K562 (cell line): Measurements from ENCODE around the gene TAAR2. TPM values are rescaled to one million over a fixed set of nuclear protein-coding genes. Genes with fewer than 3 reads are reported as not detected.

Experiments used
- ATAC-seq: fragments of 200-7000 bp; cut with Tn5 transposase; 3 replicates; pipeline ENCODE4 v1.9.1; 2020; ENCODE audit warnings: moderate library complexity
- BruUV-seq: library from RNA; stranded (reverse); fragments of 400-500 nt; replicated peaks from 2 replicates; lab custom pipeline; 2021; lab: Mats Ljungman, UMichigan
- CTCF ChIA-PET: fragments of 300-600 bp; formaldehyde crosslinking; extraction: SDS; loops from one replicate; lab custom pipeline; 2021; ENCODE audit warnings: low intra/inter-chr PET ratio; lab: Yijun Ruan, JAX
- POLR2A ChIA-PET: fragments of 300-600, 350-650 bp; sonication (Branson Sonifier 250); formaldehyde crosslinking; extraction: SDS; loops from one replicate; lab custom pipeline; 2021; ENCODE audit warnings: antibody characterized with exemption, inconsistent platforms; lab: Yijun Ruan, JAX
- DNase-seq, 4 experiments: peaks; one replicate each; pipeline versions ENCODE4 v3.0.0 to v3.0.0-alpha.2; 2011 to 2018; ENCODE audit warnings: low spot score in 3 of 4, mixed read lengths in 3 of 4; ENCODE audit errors: extremely low read depth in 1 of 4
- FAIRE-seq: peaks from 2 replicates; lab custom pipeline; 2011; peaks lifted over from hg19 to GRCh38; lab: Jason Lieb, UNC
- H2AFZ ChIP-seq: 2 replicates; pipeline ENCODE4 v1.6.0; 2011; ENCODE audit warnings: low read depth, low read length, control low read depth, inconsistent platforms
- H3K27ac ChIP-seq: fragments of 200-600 bp; 3 replicates; pipeline ENCODE4 v1.8.0; 2011; ENCODE audit warnings: low read depth, mild to moderate bottlenecking, control low read depth, inconsistent platforms, low read length, moderate library complexity, mixed read lengths; ENCODE audit errors: extremely low read depth
- H3K27me3 ChIP-seq, 2 experiments: fragments of 300-600 bp in 1 of 2; 2 replicates in 1 of 2; 3 replicates in 1 of 2; pipeline versions ENCODE4 v1.6.0 to v1.8.0; 2011; ENCODE audit warnings: inconsistent platforms in 2 of 2, low read length in 2 of 2, mild to moderate bottlenecking in 1 of 2, mixed read lengths in 1 of 2, moderate library complexity in 1 of 2; ENCODE audit not compliant: control insufficient read depth in 2 of 2, insufficient read depth in 2 of 2
- H3K36me3 ChIP-seq: fragments of 300-600 bp; 3 replicates; pipeline ENCODE4 v1.8.0; 2011; ENCODE audit warnings: mild to moderate bottlenecking, low read length, inconsistent platforms; ENCODE audit not compliant: control insufficient read depth, insufficient read depth
- H3K4me1 ChIP-seq, 2 experiments: fragments of 200-600 bp in 1 of 2; replicated peaks in 1 of 2; 2 replicates in 1 of 2; 3 replicates in 1 of 2; pipeline versions ENCODE4 v1.5.1 to v1.8.0; 2011; ENCODE audit warnings: inconsistent platforms in 2 of 2, low read length in 2 of 2, mild to moderate bottlenecking in 1 of 2, mixed read lengths in 1 of 2, moderate library complexity in 1 of 2; ENCODE audit not compliant: control insufficient read depth in 2 of 2, insufficient read depth in 2 of 2
- H3K4me2 ChIP-seq: 2 replicates; pipeline ENCODE4 v1.6.1; 2011; ENCODE audit warnings: low read length, control low read depth, inconsistent platforms, mixed read lengths; ENCODE audit not compliant: insufficient read depth
- H3K4me3 ChIP-seq: fragments of 200-600 bp; sonication (generic), shearing (Covaris generic); 2 replicates; pipeline ENCODE4 v1.5.1; 2016; ENCODE audit warnings: control low read depth, inconsistent platforms
- H3K79me2 ChIP-seq: fragments of 200-600 bp; 3 replicates; pipeline ENCODE4 v1.8.0; 2011; ENCODE audit warnings: low read length, inconsistent platforms; ENCODE audit not compliant: control insufficient read depth, insufficient read depth
- H3K9ac ChIP-seq, 2 experiments: 2 replicates each; pipeline versions ENCODE4 v1.6.0 to v1.6.1; 2011; ENCODE audit warnings: low read depth in 2 of 2, low read length in 2 of 2, control low read depth in 1 of 2, inconsistent platforms in 1 of 2, mild to moderate bottlenecking in 1 of 2, mixed read lengths in 1 of 2; ENCODE audit not compliant: insufficient read depth in 1 of 2
- H3K9me1 ChIP-seq: one replicate; pipeline ENCODE4 v1.6.0; 2011; ENCODE audit warnings: inconsistent platforms, mild to moderate bottlenecking, low read length, moderate library complexity; ENCODE audit not compliant: control insufficient read depth, insufficient read depth
- H3K9me3 ChIP-seq: replicated peaks from 2 replicates; pipeline ENCODE4 v1.5.1; 2011; ENCODE audit warnings: low read depth, low read length, inconsistent platforms; ENCODE audit not compliant: control insufficient read depth, insufficient read depth
- H4K20me1 ChIP-seq: replicated peaks from 2 replicates; pipeline ENCODE4 v1.6.1; 2011; ENCODE audit warnings: low read length, inconsistent platforms, mixed read lengths; ENCODE audit not compliant: control insufficient read depth, insufficient read depth
- ATF4 ChIP-seq: fragments of 450-650 bp; formaldehyde crosslinking; IDR thresholded peaks from 2 replicates; pipeline ENCODE4 v1.4.0; 2022; ENCODE audit warnings: mild to moderate bottlenecking, moderate library complexity
- BRF2 ChIP-seq: IDR thresholded peaks from 3 replicates; pipeline ENCODE4 v1.6.1; 2011; ENCODE audit warnings: borderline replicate concordance, mild to moderate bottlenecking; ENCODE audit not compliant: insufficient read length, insufficient read depth
- IRF2 ChIP-seq: sonication (generic); formaldehyde crosslinking; IDR thresholded peaks from 2 replicates; pipeline ENCODE4 v1.8.1; 2022; ENCODE audit warnings: mild to moderate bottlenecking, missing genetic modification reagents
- NCOA1 ChIP-seq: fragments of 450-650 bp; IDR thresholded peaks from 2 replicates; pipeline ENCODE4 v1.6.1; 2016; ENCODE audit warnings: low read depth
- NR1H2 ChIP-seq: sonication (generic); formaldehyde crosslinking; IDR thresholded peaks from 2 replicates; pipeline ENCODE4 v1.4.0; 2020; ENCODE audit warnings: mild to moderate bottlenecking, missing genetic modification reagents
- PTBP1 ChIP-seq: fragments of 200-400 bp; formaldehyde crosslinking; IDR thresholded peaks from 2 replicates; pipeline ENCODE4 v1.6.1; 2017; ENCODE audit warnings: low read depth, low read length
- TRIM25 ChIP-seq: fragments of 450-650 bp; IDR thresholded peaks from 2 replicates; pipeline ENCODE4 v1.7.0; 2016; ENCODE audit warnings: borderline replicate concordance
- ZNF121 ChIP-seq: sonication (generic); formaldehyde crosslinking; conservative IDR thresholded peaks from 2 replicates; pipeline ENCODE4 v1.8.0; 2022; ENCODE audit warnings: missing genetic modification reagents
- ZNF175 ChIP-seq: fragments of 200-800 bp; sonication (Bioruptor generic); IDR thresholded peaks from 2 replicates; pipeline ENCODE4 v1.6.1; 2016; ENCODE audit warnings: low read depth, mild to moderate bottlenecking, missing genetic modification characterization, missing compliant biosample characterization
- ZNF324 ChIP-seq: fragments of 250-450 bp; sonication (Bioruptor Pico); IDR thresholded peaks from 2 replicates; pipeline ENCODE4 v1.4.0; 2020; ENCODE audit warnings: mild to moderate bottlenecking
- ZNF699 ChIP-seq: fragments of 250-450 bp; sonication (Bioruptor Pico); IDR thresholded peaks from 2 replicates; pipeline ENCODE4 v1.8.0; 2021; ENCODE audit warnings: mild to moderate bottlenecking, moderate library complexity; ENCODE audit not compliant: insufficient replicate concordance
- ZNF717 ChIP-seq: fragments of 250-450 bp; sonication (Bioruptor Pico); IDR thresholded peaks from 2 replicates; pipeline ENCODE4 v1.5.0; 2021
- in situ Hi-C: fragments of 300-500 bp; cut with MboI; formaldehyde crosslinking; loops from 4 replicates; pipeline ENCODE4 v1.15.0; 2018; ENCODE audit warnings: inconsistent platforms, mixed read lengths
- intact Hi-C: fragments of 100-400 bp; cut with micrococcal nuclease; formaldehyde crosslinking; loops from 2 replicates; pipeline ENCODE4 v1.14.2; 2022
- polyA plus RNA-seq, 8 experiments: library from polyadenylated mRNA; depleted of rRNA in 4 of 8; stranded (reverse) in 5 of 8; unstranded in 3 of 8; fragments of >200 nt; fragmentation: Nextera tagmentation in 2 of 8; fragmentation: Illumina TruSeq in 1 of 8; extraction: Ambion mirVana in 2 of 8; extraction: Trizol in 1 of 8; gene quantifications; 2 replicates each; pipeline versions ENCODE4 v1.2.1 to v1.2.3, GENCODE V29; 2011 to 2014; ENCODE audit warnings: inconsistent platforms in 1 of 8, missing spikeins in 1 of 8
- total RNA-seq, 7 experiments: library from RNA; depleted of rRNA in 6 of 7; stranded (reverse); fragments of >200 nt in 6 of 7; fragmentation: Illumina TruSeq in 2 of 7; extraction: Trizol in 2 of 7; gene quantifications; 2 replicates each; pipeline versions ENCODE4 v1.2.1 to v1.2.3, GENCODE V29; 2011 to 2021; ENCODE audit warnings: low replicate concordance in 1 of 7

The TAAR2 gene
- total and polyA plus RNA-seq, 9 of the 15 experiments (the other 6 are each of a cell fraction or from before 2014, with no cell fraction given): not detected

- Histone ChIP-seq H3K27ac (no peak overlapping the region), H3K9ac (no peak overlapping the region), H3K4me1 (no peaks in the 10 kb centered on the region), H3K27me3 (peaks cover 0 to 7% of the 10 kb centered on the region in 2 experiments; a peak in 2 of 5 replicates), H4K20me1 (no peaks in the 10 kb centered on the region), H3K4me2 (no peak overlapping the region), H3K9me3 (no peaks in the 10 kb centered on the region), H3K36me3 (no peaks in the 10 kb centered on the region), H3K79me2 (no peaks in the 10 kb centered on the region), H2AFZ (no peak overlapping the region), H3K9me1 (no peaks in the 10 kb centered on the region), H3K4me3 (no peak overlapping the region)
- DNase-seq (no peak), ATAC-seq (no peak), FAIRE-seq (no peak)
- CTCF ChIA-PET: interaction anchor here (0.7 kb wide), 1 partner anchor 24 kb away, joined by 3 read pairs; no protein-coding TSS in a partner anchor
- POLR2A ChIA-PET: no interaction called here
- intact Hi-C loops (no loop called here), in situ Hi-C loops (no loop called here)
- no peak for TF ChIP-seq NR1H2 (CRISPR knock-in tag)
- TF ChIP-seq PTBP1: no peak
- TF ChIP-seq ZNF324 (CRISPR knock-in tag): no peak
- TF ChIP-seq IRF2 (CRISPR knock-in tag): no peak
- no peak for TF ChIP-seq ZNF121
- no peak for TF ChIP-seq ZNF717 (CRISPR knock-in tag)
- TF ChIP-seq ZNF175: no peak
- TF ChIP-seq NCOA1: no peak
- no peak for TF ChIP-seq ATF4 (CRISPR knock-in tag)
- no peak for TF ChIP-seq TRIM25
- TF ChIP-seq BRF2: no peak
- TF ChIP-seq ZNF699: no peak
- no TSS peak for BruUV-seq
Measured at GRCh38 chr6:132571774-132572173, 52.3 kb downstream of the TAAR2 start.
